H9 (cell line): Measurements from ENCODE around the gene DPP6. TPM values are rescaled to one million over a fixed set of nuclear protein-coding genes. Genes with fewer than 3 reads are reported as not detected.

Experiments used
- DNase-seq: peaks from one replicate; pipeline ENCODE4 v3.0.0-alpha.2; 2017
- H2AFZ ChIP-seq: one replicate; pipeline ENCODE4 v1.6.1; 2013; ENCODE audit warnings: mild to moderate bottlenecking, low read length, control low read depth, moderate library complexity
- H2AK5ac ChIP-seq: 2 replicates; pipeline ENCODE4 v1.6.1; 2013; ENCODE audit warnings: low read length, control low read depth, mixed read lengths; ENCODE audit not compliant: insufficient read length
- H2BK120ac ChIP-seq: one replicate; pipeline ENCODE4 v1.6.1; 2013; ENCODE audit warnings: low read depth, mild to moderate bottlenecking, low read length, control low read depth, inconsistent platforms; ENCODE audit not compliant: poor library complexity, severe bottlenecking
- H2BK12ac ChIP-seq: 2 replicates; pipeline ENCODE4 v1.6.1; 2013; ENCODE audit warnings: low read length, control low read depth, mixed read lengths, low read depth; ENCODE audit not compliant: insufficient read length
- H2BK15ac ChIP-seq: 2 replicates; pipeline ENCODE4 v1.6.1; 2013; ENCODE audit warnings: low read depth, low read length, control low read depth
- H2BK20ac ChIP-seq: one replicate; pipeline ENCODE4 v1.6.1; 2013; ENCODE audit warnings: low read depth, mild to moderate bottlenecking, low read length, control low read depth, inconsistent platforms; ENCODE audit not compliant: poor library complexity, severe bottlenecking
- H2BK5ac ChIP-seq: 2 replicates; pipeline ENCODE4 v1.6.1; 2013; ENCODE audit warnings: low read length, control low read depth, mixed read lengths; ENCODE audit not compliant: insufficient read length
- H3K14ac ChIP-seq: 2 replicates; pipeline ENCODE4 v1.6.1; 2013; ENCODE audit warnings: low read length, control low read depth; ENCODE audit not compliant: insufficient read depth
- H3K18ac ChIP-seq: 2 replicates; pipeline ENCODE4 v1.6.1; 2013; ENCODE audit warnings: low read depth, mild to moderate bottlenecking, mixed read lengths, low read length, control low read depth; ENCODE audit not compliant: insufficient read length
- H3K23ac ChIP-seq: 2 replicates; pipeline ENCODE4 v1.6.1; 2013; ENCODE audit warnings: low read length, control low read depth, mixed read lengths, low read depth; ENCODE audit not compliant: insufficient read length
- H3K23me2 ChIP-seq: 2 replicates; pipeline ENCODE4 v1.6.1; 2013; ENCODE audit warnings: low read depth, mild to moderate bottlenecking, mixed read lengths, low read length, control low read depth; ENCODE audit not compliant: insufficient read length, poor library complexity, severe bottlenecking
- H3K27ac ChIP-seq: 2 replicates; pipeline ENCODE4 v1.5.1; 2013; ENCODE audit warnings: low read length, control low read depth, mixed read lengths, low read depth; ENCODE audit not compliant: insufficient read length
- H3K27me3 ChIP-seq: 2 replicates; pipeline ENCODE4 v1.6.1; 2013; ENCODE audit warnings: low read length, control low read depth, inconsistent platforms; ENCODE audit not compliant: insufficient read depth
- H3K4ac ChIP-seq: 2 replicates; pipeline ENCODE4 v1.6.1; 2013; ENCODE audit warnings: low read depth, mild to moderate bottlenecking, control low read depth, inconsistent platforms, low read length, moderate library complexity
- H3K4me1 ChIP-seq: 2 replicates; pipeline ENCODE4 v1.6.1; 2013; ENCODE audit warnings: low read length, control low read depth, inconsistent platforms; ENCODE audit not compliant: insufficient read depth
- H3K4me2 ChIP-seq: 2 replicates; pipeline ENCODE4 v1.6.1; 2013; ENCODE audit warnings: low read length, control low read depth, mixed read lengths; ENCODE audit not compliant: insufficient read length, insufficient read depth
- H3K56ac ChIP-seq: 2 replicates; pipeline ENCODE4 v1.6.1; 2013; ENCODE audit warnings: low read depth, mild to moderate bottlenecking, mixed read lengths, low read length, control low read depth; ENCODE audit not compliant: insufficient read length
- H3K79me1 ChIP-seq: 2 replicates; pipeline ENCODE4 v1.6.1; 2013; ENCODE audit warnings: low read depth, mild to moderate bottlenecking, moderate library complexity, low read length, control low read depth, inconsistent platforms; ENCODE audit not compliant: insufficient read depth, poor library complexity, severe bottlenecking
- H3K79me2 ChIP-seq: 2 replicates; pipeline ENCODE4 v1.6.1; 2013; ENCODE audit warnings: low read length, control low read depth, inconsistent platforms; ENCODE audit not compliant: insufficient read depth
- H3K9ac ChIP-seq: 2 replicates; pipeline ENCODE4 v1.6.1; 2013; ENCODE audit warnings: low read length, control low read depth, mixed read lengths; ENCODE audit not compliant: insufficient read length; ENCODE audit errors: extremely low read depth
- H3K9me3 ChIP-seq: one replicate; pipeline ENCODE4 v1.6.1; 2013; ENCODE audit warnings: low read depth, low read length, inconsistent platforms; ENCODE audit not compliant: control insufficient read depth
- H3T11ph ChIP-seq: one replicate; pipeline ENCODE4 v1.6.1; 2013; ENCODE audit warnings: mild to moderate bottlenecking, low read length, control low read depth, inconsistent platforms
- H4K20me1 ChIP-seq: one replicate; pipeline ENCODE4 v1.6.1; 2013; ENCODE audit not compliant: control insufficient read depth, insufficient read length, insufficient read depth
- H4K5ac ChIP-seq: 2 replicates; pipeline ENCODE4 v1.6.1; 2013; ENCODE audit warnings: low read depth, mild to moderate bottlenecking, mixed read lengths, low read length, control low read depth; ENCODE audit not compliant: insufficient read length
- H4K8ac ChIP-seq: replicated peaks from 2 replicates; pipeline ENCODE4 v1.6.1; 2013; ENCODE audit warnings: low read length, control low read depth, mixed read lengths, low read depth; ENCODE audit not compliant: insufficient read length
- H4K91ac ChIP-seq: 2 replicates; pipeline ENCODE4 v1.6.1; 2013; ENCODE audit warnings: low read depth, mild to moderate bottlenecking, moderate library complexity, mixed read lengths, low read length, control low read depth; ENCODE audit not compliant: insufficient read length
- H3K27ac Mint-ChIP-seq, 3 experiments: 2 replicates in 2 of 3; 3 replicates in 1 of 3; pipeline ENCODE4 v1.8.0; 2020 to 2021; ENCODE audit warnings: mixed read lengths in 3 of 3, mild to moderate bottlenecking in 1 of 3, moderate library complexity in 1 of 3
- H3K27me3 Mint-ChIP-seq: 2 replicates; pipeline ENCODE4 v1.8.0; 2021; ENCODE audit warnings: low read depth, mild to moderate bottlenecking, moderate library complexity, mixed read lengths
- H3K36me3 Mint-ChIP-seq, 3 experiments: 2 replicates in 2 of 3; 3 replicates in 1 of 3; pipeline ENCODE4 v1.8.0; 2020 to 2021; ENCODE audit warnings: low read depth in 3 of 3, mixed read lengths in 3 of 3; ENCODE audit not compliant: insufficient read depth in 1 of 3
- H3K4me1 Mint-ChIP-seq, 2 experiments: 2 replicates each; pipeline ENCODE4 v1.8.0; 2020; ENCODE audit warnings: mixed read lengths in 2 of 2
- H3K4me3 Mint-ChIP-seq, 2 experiments: 2 replicates in 1 of 2; 3 replicates in 1 of 2; pipeline ENCODE4 v1.8.0; 2020 to 2021; ENCODE audit warnings: mild to moderate bottlenecking in 2 of 2, mixed read lengths in 2 of 2, moderate library complexity in 1 of 2
- H3K9me3 Mint-ChIP-seq, 2 experiments: 2 replicates in 1 of 2; 3 replicates in 1 of 2; pipeline ENCODE4 v1.8.0; 2020; ENCODE audit warnings: mild to moderate bottlenecking in 2 of 2, mixed read lengths in 2 of 2, moderate library complexity in 1 of 2
- CTCF ChIP-seq: fragments of 200-600 bp; sonication (generic); conservative IDR thresholded peaks from 3 replicates; pipeline ENCODE4 v1.8.0; 2021; ENCODE audit warnings: antibody characterized with exemption, mild to moderate bottlenecking
- WGBS: extraction: QIAGEN DNeasy Blood & Tissue Kit; methylation state at CpG from one replicate; pipeline ENCODE4 v1.1.7; 2013; ENCODE audit warnings: missing lambda C conversion rate, low lambda C conversion rate, mixed read lengths; ENCODE audit not compliant: insufficient read length; ENCODE audit errors: extremely low coverage; 5-methylcytosine and 5-hydroxymethylcytosine counted together
- total RNA-seq: library from RNA; stranded (reverse); gene quantifications from 2 replicates; pipeline ENCODE4 v1.2.1, GENCODE V29; 2021

The DPP6 gene
- total RNA-seq, 1 experiment from 2014 or later, result 4.5 TPM

- no peaks in the 10 kb centered on the region for H3K36me3 Mint-ChIP-seq
- H3K9me3 Mint-ChIP-seq, result no peaks in the 10 kb centered on the region; a peak in 1 of 5 replicates
- DNase-seq, result no peak
- H3K4me1 Mint-ChIP-seq, result peaks cover 0 to 7% of the 10 kb centered on the region in 2 experiments; a peak in 2 of 4 replicates
- Histone ChIP-seq H3K27ac (no peak overlapping the region), H2BK12ac (no peak overlapping the region), H3K56ac (no peak overlapping the region), H4K20me1 (no peaks in the 10 kb centered on the region), H3K23me2 (no peaks in the 10 kb centered on the region), H3K4me2 (no peak overlapping the region), H2AK5ac (no peak overlapping the region), H2BK15ac (no peak overlapping the region), H4K5ac (no peak overlapping the region), H3K9ac (no peak overlapping the region), H2AFZ (no peak overlapping the region), H2BK20ac (no peak overlapping the region), H4K8ac (no peak overlapping the region), H2BK5ac (no peak overlapping the region), H2BK120ac (no peak overlapping the region), H3K79me1 (no peaks in the 10 kb centered on the region), H3K4ac (no peak overlapping the region), H3K4me1 (no peaks in the 10 kb centered on the region), H3K27me3 (no peaks in the 10 kb centered on the region), H3K14ac (no peak overlapping the region), H3K23ac (no peak overlapping the region), H4K91ac (no peak overlapping the region), H3K9me3 (no peaks in the 10 kb centered on the region), H3T11ph (no peak overlapping the region), H3K18ac (no peak overlapping the region), H3K79me2 (no peaks in the 10 kb centered on the region)
- no peak overlapping the region for H3K4me3 Mint-ChIP-seq
- H3K27ac Mint-ChIP-seq, result 0 out of 7 replicates have a peak overlapping the region, but pooled peaks of 1 of the 3 experiments have one; percentile 15
- no CpG with 5 or more reads among the region's 7 CpGs for WGBS
- no peak for TF ChIP-seq CTCF
- peaks cover 2% of the 10 kb centered on the region; the same call in 1 of the 2 replicates for H3K27me3 Mint-ChIP-seq
Measured at GRCh38 chr7:154628556-154628955, 576.4 kb downstream of the DPP6 start.
